NCI-H524 (cell line): ENCODE measurements around the gene DYNC1I1.

Experiments used
- DNase-seq, 2 experiments: peaks; one replicate each; lab custom pipeline; 2025; lab: John Stamatoyannopoulos, UW

The DYNC1I1 gene

GRCh38 chr7:95859429-95859828 is 87.1 kb downstream of the DYNC1I1 start:
- DNase-seq, result no peak

GRCh38 chr7:95861041-95861440 is 88.7 kb downstream of the DYNC1I1 start:
- DNase-seq, result no peak

DNA sequence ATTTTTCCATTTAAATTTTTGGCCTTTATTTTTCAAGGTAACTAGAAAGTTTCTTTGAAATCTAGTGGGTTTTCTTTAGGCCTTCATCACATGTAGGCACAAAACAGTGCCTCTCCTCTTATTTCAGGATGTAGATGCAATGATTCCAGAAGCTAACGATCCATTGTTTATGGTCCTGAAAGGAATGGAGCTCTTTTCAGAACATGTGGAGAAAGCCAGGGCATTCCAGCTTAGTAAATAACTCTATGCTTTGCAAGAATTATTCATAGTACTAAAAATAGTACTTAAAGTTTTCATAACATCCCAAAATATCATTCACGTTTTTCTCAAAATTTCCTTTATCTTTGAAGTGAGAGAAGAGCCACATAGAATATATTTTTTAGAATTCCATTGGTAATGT is 91.3 kb downstream of the DYNC1I1 start:
- DNase-seq, result no peak

GRCh38 chr7:95865716-95866371 is 93.5 kb downstream of the DYNC1I1 start:
- DNase-seq, result peak; percentile 3 to 53

DNA sequence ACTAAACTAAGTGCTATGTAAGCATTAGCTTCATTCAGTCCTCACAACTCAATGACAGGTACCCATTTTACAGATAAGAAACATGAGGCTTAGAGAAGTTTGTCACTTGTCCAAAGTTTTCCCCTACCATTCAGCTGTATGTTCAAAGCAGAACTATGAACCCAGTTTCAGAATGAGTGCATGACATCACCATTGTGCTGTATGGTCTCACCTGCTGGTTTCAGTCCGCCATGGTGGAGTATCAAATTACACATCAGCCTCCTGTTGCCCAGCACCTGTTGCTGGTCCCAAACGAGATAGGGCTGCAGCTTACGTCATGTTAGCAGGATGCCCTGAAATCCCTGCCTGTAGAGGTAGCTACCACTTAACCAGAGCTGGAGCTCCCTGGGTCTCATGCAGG is 95.0 kb downstream of the DYNC1I1 start:
- DNase-seq, result peak in 1 of 2 experiments; percentile 1

GRCh38 chr7:95871075-95871848 is 98.9 kb downstream of the DYNC1I1 start:
- peak; percentile 21 to 65 for DNase-seq

DNA sequence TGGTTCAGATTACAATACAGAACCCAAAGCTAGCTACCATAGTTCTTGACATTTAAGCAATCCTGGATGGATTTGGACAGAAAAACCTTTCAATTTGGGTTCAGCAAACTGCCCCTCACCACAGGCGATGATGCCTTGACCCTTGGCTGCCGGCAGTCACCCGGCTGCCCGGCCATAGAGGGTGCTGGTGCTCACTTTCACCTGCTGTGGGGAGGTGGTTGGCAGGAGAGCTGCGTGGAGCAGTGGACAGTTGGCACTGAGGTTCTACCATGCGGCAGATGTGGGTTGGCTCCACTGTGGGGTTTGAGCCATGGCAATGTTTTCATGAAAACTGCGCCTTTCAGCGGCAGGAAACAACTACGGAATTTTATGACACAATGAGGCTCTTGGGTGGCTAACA is 99.5 kb downstream of the DYNC1I1 start:
- DNase-seq, result no peak

- DNase-seq, result no peak
Measured at GRCh38 chr7:95874129-95874528, 101.8 kb downstream of the DYNC1I1 start.

GRCh38 chr7:95874541-95875265 is 102.3 kb downstream of the DYNC1I1 start:
- no peak for DNase-seq

DNA sequence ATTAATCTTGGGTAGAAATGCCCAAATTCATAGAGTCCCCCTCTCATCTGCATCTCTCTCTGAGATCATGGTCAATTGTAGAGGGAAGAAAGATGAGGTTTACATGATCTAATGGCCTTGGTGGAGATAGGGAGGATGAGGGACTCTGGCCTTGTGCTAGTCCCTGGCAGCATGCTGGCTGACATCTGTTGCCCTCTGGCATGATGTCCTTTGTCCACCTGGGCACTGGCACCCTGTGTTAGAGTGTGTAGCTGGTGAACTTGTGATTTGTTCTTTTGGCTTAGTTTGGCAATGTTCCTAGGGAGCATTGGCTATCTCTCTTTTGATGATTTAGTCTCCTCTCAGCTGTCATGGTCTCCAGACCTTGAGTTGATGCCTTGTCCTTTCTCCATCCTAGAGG is 103.2 kb downstream of the DYNC1I1 start:
- DNase-seq, result no peak

GRCh38 chr7:95878677-95879076 is 106.3 kb downstream of the DYNC1I1 start:
- no peak for DNase-seq

- DNase-seq, result peak in 1 of 2 experiments; percentile 45
Measured at GRCh38 chr7:95881597-95881996, 109.2 kb downstream of the DYNC1I1 start.

GRCh38 chr7:95883217-95883616 is 110.9 kb downstream of the DYNC1I1 start:
- no peak for DNase-seq

DNA sequence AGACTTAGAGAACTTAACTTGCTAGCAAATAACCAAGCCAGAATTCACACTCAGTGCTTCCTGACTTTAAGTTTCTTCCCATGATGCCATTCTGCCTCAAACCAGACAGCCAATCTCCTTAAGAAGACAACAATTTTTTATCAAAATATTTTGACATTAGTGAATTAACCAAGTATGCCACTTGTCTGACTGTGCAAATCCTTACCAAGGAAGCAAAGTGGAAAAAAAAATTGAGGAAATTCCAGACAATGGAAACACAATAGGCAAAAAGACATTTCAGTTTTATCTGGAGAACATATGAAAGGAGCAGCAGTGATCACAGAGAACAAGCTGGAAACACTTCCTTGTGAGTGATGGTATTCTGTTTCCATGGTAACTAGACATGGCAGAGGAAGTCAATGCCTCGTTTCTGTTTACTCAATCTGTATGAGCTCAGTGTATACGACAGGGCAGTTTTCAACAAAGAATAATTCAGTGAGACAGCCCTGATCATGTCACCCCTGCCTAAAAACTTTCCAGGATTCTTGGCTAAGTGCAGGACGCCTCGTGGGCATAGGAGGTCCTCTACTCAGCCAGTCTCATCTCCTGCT is 114.2 kb downstream of the DYNC1I1 start:
- peak in 1 of 2 experiments; percentile 32 for DNase-seq

DNA sequence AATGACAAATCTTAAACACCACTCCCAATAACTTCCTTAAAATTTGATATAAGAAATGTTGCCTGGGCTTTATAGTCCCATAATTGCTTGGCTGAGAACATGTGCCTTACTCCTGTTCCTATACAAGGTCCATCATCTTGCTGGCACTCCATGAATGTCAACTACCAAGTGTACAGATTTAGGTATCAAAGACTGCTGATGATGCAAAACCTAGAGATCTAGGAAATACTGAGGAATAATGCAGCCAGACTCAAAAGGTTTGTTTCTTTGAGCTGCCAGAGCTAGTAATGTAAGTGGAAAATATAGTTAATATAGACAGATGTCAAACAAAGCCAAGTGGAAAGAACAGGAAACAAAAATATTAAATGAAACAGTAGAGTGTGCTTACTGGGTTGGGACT is 121.1 kb downstream of the DYNC1I1 start:
- DNase-seq, result no peak

GRCh38 chr7:95897557-95898251 is 125.3 kb downstream of the DYNC1I1 start:
- peak in 1 of 2 experiments; percentile 8 for DNase-seq

GRCh38 chr7:95899919-95900513 is 127.7 kb downstream of the DYNC1I1 start:
- no peak for DNase-seq

DNA sequence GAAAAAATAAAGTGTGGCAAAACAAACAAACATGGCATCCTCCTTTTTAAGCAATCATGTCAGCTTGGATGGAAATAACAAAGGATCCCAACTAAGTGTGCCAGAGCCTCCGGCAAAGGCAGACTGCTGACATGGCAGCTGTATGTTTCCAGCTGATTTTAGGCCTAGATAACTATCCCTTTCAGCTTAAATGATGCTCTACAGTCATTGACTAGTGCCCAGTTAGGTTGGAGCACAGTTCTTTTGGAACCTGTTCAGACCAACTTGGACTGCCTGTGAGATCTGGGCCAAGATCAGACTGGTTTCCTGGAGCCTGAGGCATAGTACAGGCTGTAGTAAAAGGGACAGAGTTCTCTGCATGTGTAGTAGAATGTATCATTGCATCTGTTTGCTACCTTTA is 128.7 kb downstream of the DYNC1I1 start:
- DNase-seq, result no peak

GRCh38 chr7:95904099-95904498 is 131.7 kb downstream of the DYNC1I1 start:
- no peak for DNase-seq

DNA sequence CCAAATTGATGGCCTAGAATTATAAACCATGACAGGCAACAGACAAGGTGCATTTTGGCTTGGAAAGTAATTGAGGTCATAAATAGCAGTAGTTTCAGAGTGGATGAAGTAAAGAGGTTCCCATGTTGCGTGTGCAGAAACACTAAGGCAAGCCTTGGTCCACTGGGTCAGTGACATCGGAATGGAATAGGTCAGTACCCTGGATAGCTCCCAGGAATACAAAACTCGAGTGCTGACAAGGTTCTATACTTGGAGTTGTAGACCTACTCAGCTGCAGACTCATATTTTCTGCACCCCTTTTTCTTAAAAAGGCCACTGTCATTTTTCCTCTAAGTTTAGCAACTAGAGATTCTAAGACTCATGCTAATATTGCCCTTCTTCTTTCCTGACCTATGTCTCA is 132.8 kb downstream of the DYNC1I1 start:
- no peak for DNase-seq

DNA sequence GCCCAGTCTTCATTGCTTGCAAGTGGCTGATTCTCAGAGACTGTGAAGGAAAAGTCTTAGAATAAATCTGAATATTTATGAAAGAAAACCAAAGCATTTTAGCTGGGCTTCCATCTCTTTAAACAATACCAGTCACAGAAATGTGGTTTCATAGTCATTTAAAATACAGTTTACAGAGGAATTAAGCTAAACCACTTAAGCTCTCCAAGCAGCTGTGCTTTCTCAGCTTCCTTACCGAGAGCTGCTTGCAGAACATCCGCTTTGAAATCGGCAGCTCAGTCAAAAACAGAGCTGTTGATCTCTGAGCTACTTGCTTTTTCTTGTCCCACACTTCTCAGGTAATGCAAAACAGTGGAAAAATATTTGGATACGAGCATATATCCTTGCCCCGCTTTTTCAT is 134.5 kb downstream of the DYNC1I1 start:
- peak; percentile 41 to 81 for DNase-seq
